LNCaP clone FGC (cell line): ENCODE data around the gene ADGRA1.

ENCODE experiments used
- DNase-seq: peaks from one replicate; pipeline ENCODE4 v3.0.0-alpha.2; 2011; ENCODE audit warnings: low read depth
- H3K4me3 ChIP-seq: 2 replicates; pipeline ENCODE4 v1.5.1; 2011; ENCODE audit warnings: mild to moderate bottlenecking, low read depth, low read length, control low read depth
- CTCF ChIP-seq: IDR thresholded peaks from 2 replicates; pipeline ENCODE4 v1.5.1; 2012; ENCODE audit warnings: mild to moderate bottlenecking; ENCODE audit not compliant: control insufficient read depth, insufficient read depth; ENCODE audit errors: extremely low read depth

ADGRA1 gene

GRCh38 chr10:133072720-133073390 lies 14.9 kb upstream of the ADGRA1 start:
- H3K4me3 ChIP-seq, result no peak overlapping the region
- no peak for TF ChIP-seq CTCF
- DNase-seq, result no peak

- H3K4me3 ChIP-seq, result no peak overlapping the region
- TF ChIP-seq CTCF, result no peak
- no peak for DNase-seq
Observed at GRCh38 chr10:133075346-133076137, 12.2 kb upstream of the ADGRA1 start.

- TF ChIP-seq CTCF, result no peak
- no peak for DNase-seq
- H3K4me3 ChIP-seq, result no peak overlapping the region
Observed at GRCh38 chr10:133076274-133077038, 11.3 kb upstream of the ADGRA1 start.

- no peak for TF ChIP-seq CTCF
- H3K4me3 ChIP-seq, result no peak overlapping the region
- no peak for DNase-seq
Observed at GRCh38 chr10:133079836-133080682, 7.7 kb upstream of the ADGRA1 start.

GRCh38 chr10:133080683-133081040 lies 7.1 kb upstream of the ADGRA1 start:
- TF ChIP-seq CTCF, result no peak
- no peak overlapping the region for H3K4me3 ChIP-seq
- DNase-seq, result no peak

- no peak for DNase-seq
- no peak overlapping the region for H3K4me3 ChIP-seq
- TF ChIP-seq CTCF, result no peak
Observed at GRCh38 chr10:133081636-133082035, 6.1 kb upstream of the ADGRA1 start.
